NCI-H146 (cell line): Measurements from ENCODE around the gene PTGDS.

Experiments used
- DNase-seq: peaks from one replicate; lab custom pipeline; 2025; lab: John Stamatoyannopoulos, UW

Gene PTGDS

DNA sequence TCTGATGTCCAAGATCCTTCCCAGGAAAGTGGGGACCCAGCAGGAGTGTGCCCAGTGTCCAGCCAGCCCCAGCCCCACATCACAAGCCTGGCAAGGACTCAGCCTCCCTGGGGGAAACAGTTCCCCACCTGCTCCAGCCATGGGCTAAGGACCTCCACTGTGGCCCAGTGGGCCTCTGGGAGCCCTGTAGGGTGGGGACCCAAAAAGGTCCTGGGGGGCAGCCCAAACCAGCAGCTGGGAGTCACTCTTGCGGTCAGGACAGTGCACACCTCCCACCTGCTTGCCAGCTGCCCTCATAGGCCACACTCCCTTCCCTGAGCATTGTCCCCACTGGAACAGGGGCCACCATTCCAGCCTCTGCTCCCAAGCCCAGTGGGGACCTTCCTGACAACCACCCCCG lies 49.1 kb downstream of the PTGDS start:
- no peak for DNase-seq

DNA sequence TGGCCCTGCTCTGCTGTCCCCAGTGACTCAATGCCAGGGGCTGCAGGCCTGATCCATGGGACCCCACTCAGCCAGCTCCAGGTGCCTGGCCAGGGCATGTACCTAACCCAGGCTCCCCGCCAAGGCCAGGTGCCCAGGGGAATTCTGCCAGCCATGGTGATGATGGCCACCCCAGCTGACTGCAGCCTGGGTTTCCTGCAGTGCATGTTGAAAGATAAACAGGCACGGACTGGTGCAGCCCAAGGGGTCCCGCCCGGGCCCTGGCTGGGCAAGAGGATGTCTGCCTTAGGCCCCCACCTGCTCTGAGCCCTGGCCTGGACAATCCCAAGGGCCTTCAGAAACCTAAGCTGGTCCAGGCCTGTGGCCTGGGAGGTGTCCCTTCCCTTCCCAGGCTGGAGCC lies 49.5 kb downstream of the PTGDS start:
- no peak for DNase-seq

DNA sequence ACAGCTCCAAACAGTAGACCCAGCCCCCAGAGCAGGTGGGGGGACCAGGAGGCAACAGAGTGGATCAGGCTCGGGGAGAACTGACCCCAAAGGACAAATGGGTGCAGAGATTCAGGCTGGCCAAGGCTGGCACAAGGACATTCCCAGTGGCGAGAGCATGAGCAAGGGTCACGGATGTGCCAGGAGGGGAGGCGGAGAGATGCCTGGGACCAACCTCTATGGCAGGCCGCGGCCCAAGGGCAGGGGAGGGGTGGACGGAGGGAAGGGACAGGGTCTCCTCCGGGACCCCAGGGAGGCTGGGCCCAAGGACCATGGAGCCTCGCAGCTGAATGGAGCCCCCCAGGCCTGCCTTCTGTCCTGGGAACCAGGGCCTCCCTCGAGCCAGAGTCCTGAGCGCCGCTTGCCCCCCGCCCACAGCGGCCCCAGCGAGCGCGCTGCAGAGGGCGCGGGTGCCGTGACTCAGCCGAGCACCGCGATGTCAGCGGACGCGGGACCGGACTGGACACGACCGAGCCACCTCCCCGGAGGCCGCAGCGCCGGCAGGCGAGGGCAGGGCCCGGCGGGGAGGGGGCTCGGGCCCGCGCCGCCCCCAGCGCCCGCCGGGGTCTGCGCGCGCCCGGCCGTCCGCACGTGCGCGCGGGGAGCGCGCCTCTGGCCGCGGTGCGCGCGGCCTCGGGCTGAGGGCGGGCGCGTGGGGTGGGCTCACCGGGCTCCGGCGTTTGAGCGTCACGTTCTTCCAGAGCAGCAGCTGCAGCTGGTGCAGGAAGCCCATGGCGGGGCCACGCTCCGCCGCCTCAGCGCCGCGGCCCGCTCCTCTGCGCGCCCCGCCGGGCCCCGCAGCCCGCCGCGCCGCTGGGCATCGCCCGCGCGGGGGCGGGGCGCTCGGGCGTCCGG lies 50.3 kb downstream of the PTGDS start, which contains the start of gene ABCA2:
Gene ABCA2 (minus strand): TSS at position 869 of the 894 bp plus-strand sequence. CDS start 97 bp downstream, at position 772.
- peak; percentile 43 for DNase-seq

DNA sequence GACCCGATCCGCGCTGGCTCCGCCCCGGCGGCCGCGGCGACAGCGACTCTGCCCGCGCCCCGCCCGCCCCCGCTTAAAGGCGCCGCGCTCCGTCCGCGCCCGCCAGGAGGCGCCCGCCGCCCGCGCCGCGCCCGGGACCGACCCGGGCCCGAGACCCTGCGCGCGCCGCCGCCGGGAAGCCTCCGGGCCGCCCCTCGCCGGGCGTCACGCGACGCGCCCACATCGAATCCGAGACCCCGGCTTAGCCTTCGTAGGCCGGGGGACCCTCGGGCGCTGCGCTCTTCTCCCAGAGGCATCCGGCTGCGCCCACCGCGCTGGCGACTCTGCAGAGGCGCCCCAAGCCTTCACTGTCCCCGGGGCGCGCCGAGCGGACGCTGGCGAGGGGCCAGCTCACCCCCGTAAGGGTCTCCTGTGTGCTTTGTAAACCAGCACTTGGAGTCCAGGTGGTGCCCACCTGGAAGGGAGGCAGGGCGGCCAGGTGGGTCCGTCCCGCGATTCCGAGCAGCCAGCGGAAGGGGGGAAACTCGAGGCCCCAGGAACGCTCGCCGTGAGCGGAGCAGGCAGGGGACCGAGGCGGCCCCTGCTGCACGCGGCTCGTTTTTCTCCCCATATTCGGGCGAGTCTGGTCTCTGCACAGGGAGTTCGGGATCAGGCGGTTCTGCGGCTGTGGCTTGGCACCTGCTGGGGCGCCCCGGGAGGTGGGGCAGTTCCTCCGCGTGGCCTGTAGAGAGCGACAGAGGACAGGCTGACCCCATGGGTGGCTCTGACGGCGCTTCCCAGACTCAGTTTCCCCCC lies 51.2 kb downstream of the PTGDS start:
- DNase-seq = peak; percentile 61

DNA sequence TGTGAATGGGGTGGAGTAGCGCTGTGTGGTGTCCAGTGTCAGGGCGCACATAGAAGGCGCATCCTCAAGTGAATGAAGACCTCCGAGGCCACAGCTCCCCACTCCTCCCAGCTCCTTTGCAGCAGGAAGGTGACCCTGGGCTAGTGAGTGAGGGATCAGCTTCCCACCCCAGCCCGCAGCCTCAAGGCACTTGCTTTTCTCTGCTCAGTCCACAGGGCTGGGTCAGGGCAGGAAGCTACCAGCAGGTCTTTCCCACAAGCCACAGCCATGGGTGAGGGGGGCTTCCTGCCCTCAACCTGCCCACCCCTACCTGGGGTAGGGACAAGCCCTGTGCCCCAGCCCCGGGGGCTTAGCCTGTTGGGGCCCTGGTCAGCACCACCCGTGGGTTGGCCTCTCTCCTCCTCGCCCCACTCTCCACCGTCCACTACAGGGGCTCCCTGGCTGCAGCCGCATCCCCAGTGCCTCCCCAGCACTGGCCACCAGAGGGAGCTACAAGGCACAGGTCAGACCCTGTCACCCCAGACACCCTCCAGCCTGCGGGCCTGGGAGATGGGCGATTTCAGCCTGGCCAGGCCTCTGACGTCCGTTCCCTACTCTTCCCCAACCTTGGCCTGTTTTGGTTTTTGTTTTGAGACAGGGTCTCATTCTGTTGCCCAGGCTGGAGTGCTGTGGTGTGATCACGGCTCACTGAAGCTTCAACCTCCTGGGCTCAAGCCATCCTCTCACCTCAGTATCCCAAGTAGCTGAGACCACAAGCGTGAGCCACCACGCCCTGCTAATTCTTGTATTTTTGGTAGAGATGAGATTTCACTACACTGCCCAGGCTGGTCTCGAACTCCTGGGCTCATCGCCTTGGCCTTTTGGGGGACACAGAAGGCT lies 52.0 kb downstream of the PTGDS start:
- DNase-seq = peak; percentile 59

DNA sequence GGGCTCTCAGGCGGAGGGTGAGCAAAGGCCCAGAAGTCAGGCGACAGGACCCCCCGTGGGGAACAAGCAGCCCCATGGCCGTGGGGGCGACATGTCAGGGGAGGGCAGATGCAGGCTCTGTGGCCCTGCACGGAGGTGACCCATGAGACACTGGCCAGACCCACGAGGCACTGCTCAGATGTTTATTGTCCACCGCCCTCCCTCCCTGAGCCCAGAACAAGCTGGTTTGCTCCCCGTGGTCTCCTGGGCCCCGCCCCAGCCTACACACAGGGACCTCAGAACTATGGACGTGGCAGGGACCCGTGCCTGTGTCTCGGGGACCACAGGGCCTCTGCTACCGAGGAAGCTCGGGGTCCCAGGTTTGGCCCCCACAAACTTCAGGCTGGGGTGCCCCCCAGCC lies 52.7 kb downstream of the PTGDS start:
- no peak for DNase-seq

DNA sequence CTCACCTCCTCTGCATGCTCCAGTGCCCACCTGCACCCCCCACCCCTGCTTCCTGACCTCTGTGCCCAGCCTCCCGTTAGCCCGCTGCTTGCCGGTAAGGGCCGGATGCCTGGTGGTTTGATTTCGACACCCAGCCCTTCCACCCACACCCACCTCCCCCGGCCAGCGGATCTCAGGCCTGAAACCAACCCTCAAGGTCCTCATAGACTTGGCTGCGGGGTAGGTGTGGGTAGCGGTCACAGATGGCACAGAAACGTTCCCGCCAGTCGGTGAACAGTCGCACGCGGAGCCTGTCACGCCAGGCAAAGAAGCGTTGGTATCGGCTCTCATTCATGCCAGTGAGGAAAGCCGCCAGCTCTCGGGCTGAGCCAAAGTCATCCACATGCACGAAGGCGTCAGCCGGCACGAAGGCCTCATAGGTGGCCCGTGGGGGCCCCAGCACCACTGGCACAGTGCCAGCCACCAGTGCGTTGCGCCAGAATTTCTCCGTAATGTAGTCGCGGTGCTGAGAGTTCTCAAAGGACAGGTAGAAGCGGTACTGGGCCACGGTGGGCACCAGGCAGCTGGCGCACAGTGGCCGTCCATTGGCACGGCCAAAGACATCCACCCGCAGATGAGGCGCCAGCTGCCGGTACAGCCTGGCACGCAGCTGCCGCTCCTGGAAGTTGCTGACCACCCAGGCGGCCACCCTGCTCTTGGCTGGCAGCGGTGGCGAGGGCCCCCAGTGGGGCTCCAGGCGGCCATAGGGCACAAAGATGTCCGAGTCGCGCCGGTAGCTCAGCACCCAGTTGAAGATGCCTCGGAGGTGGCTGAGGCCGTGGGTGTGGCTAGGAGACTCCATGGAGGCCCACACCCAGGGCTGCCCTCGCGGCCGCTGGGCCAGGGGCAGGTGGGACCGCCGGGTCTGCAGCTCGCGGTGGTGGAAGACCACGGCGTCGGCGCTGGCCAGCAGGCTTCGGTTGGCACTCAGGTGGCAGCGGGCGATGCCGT lies 53.5 kb downstream of the PTGDS start:
- no peak for DNase-seq
